GM23338 (cell line): ENCODE data around the gene STRN4.

Source experiments
- CREB1 ChIP-seq: fragments of 250-450 bp; sonication (Bioruptor Pico); IDR thresholded peaks from 2 replicates; pipeline ENCODE4 v1.5.0; 2020; ENCODE audit warnings: low read depth, mild to moderate bottlenecking, moderate library complexity
- CTCF ChIP-seq, 2 experiments: fragments of 200-600 bp in 1 of 2; sonication (generic) in 1 of 2; conservative IDR thresholded peaks; 2 replicates each; pipeline versions ENCODE4 v1.5.1 to v1.6.1; 2016 to 2017; ENCODE audit warnings: antibody characterized with exemption in 2 of 2, low read depth in 2 of 2, mild to moderate bottlenecking in 2 of 2, moderate library complexity in 1 of 2
- EZH2 ChIP-seq: fragments of 200-600 bp; sonication (generic); IDR thresholded peaks from one replicate; pipeline ENCODE4 v1.8.0; 2017; ENCODE audit warnings: antibody characterized with exemption, mild to moderate bottlenecking, low read depth; ENCODE audit not compliant: unreplicated experiment
- EZH2phosphoT487 ChIP-seq: fragments of 200-600 bp; sonication (generic); IDR thresholded peaks from one replicate; pipeline ENCODE4 v1.8.1; 2018; ENCODE audit warnings: antibody characterized with exemption; ENCODE audit not compliant: unreplicated experiment
- JUNB ChIP-seq: IDR thresholded peaks from one replicate; pipeline ENCODE4 v1.6.1; 2016; ENCODE audit warnings: antibody characterized with exemption; ENCODE audit not compliant: unreplicated experiment
- NANOG ChIP-seq: IDR thresholded peaks from 2 replicates; pipeline ENCODE4 v1.6.1; 2016; ENCODE audit warnings: antibody characterized with exemption, borderline replicate concordance
- POLR2AphosphoS5 ChIP-seq: IDR thresholded peaks from 2 replicates; pipeline ENCODE4 v1.6.1; 2016; ENCODE audit warnings: antibody characterized with exemption, low read depth
- REST ChIP-seq: IDR thresholded peaks from one replicate; pipeline ENCODE4 v1.6.1; 2018; ENCODE audit warnings: antibody characterized with exemption; ENCODE audit not compliant: unreplicated experiment
- STAT1 ChIP-seq: IDR thresholded peaks from one replicate; pipeline ENCODE4 v1.6.1; 2016; ENCODE audit warnings: antibody characterized with exemption; ENCODE audit not compliant: unreplicated experiment
- ZNF114 ChIP-seq: fragments of 250-450 bp; sonication (Bioruptor Pico); IDR thresholded peaks from 2 replicates; pipeline ENCODE4 v1.5.0; 2020; ENCODE audit warnings: mild to moderate bottlenecking, moderate library complexity
- ZNF331 ChIP-seq: fragments of 250-450 bp; sonication (Bioruptor Pico); IDR thresholded peaks from 2 replicates; pipeline ENCODE4 v1.5.0; 2020; ENCODE audit warnings: low read depth, mild to moderate bottlenecking, moderate library complexity
- ZNF462 ChIP-seq: fragments of 250-450 bp; sonication (Bioruptor Pico); IDR thresholded peaks from 2 replicates; pipeline ENCODE4 v1.5.0; 2020; ENCODE audit warnings: mild to moderate bottlenecking, moderate library complexity

GRCh38 chr19:46698395-46699321, 47.6 kb downstream of the STRN4 start:
- TF ChIP-seq CTCF (conservative IDR thresholded peaks at IDR 0.05; ENCODE audit: low read depth in 2 of 2) (no peak), EZH2phosphoT487 (no peak), STAT1 (no peak), EZH2 (no peak), JUNB (no peak), ZNF462 (CRISPR knock-in tag) (no peak), POLR2AphosphoS5 (no peak), CREB1 (CRISPR knock-in tag) (no peak), ZNF331 (CRISPR knock-in tag) (no peak), ZNF114 (CRISPR knock-in tag) (no peak), REST (no peak), NANOG (no peak)
